GM21737 (cell line): ENCODE results near the gene DEFB113.

Experiments
- ATAC-seq: cut with Tn5 transposase; IDR thresholded peaks from one replicate; pipeline ENCODE4 v1.9.1; 2021; ENCODE audit warnings: mild to moderate bottlenecking, moderate library complexity; ENCODE audit not compliant: unreplicated experiment

Gene DEFB113

GRCh38 chr6:49937017-49937416, 32.4 kb downstream of the DEFB113 start:
- no peak for ATAC-seq

- no peak for ATAC-seq
These were observed 34.0 kb downstream of the DEFB113 start for GRCh38 chr6:49935387-49935786.

GRCh38 chr6:49934770-49935169, 34.7 kb downstream of the DEFB113 start:
- ATAC-seq: no peak

- no peak for ATAC-seq
These were observed 35.9 kb downstream of the DEFB113 start for GRCh38 chr6:49933526-49933925.

GRCh38 chr6:49929340-49929739, 40.1 kb downstream of the DEFB113 start:
- ATAC-seq: no peak

- no peak for ATAC-seq
These were observed 45.6 kb downstream of the DEFB113 start for GRCh38 chr6:49923826-49924225.

- no peak for ATAC-seq
These were observed 49.3 kb downstream of the DEFB113 start for GRCh38 chr6:49919935-49920644.

- ATAC-seq: no peak
These were observed 50.2 kb downstream of the DEFB113 start for GRCh38 chr6:49919261-49919660.

GRCh38 chr6:49918787-49919186, 50.6 kb downstream of the DEFB113 start:
- no peak for ATAC-seq
